H1 (cell line): ENCODE data around the gene RAVER2. TPM values are rescaled to one million over a fixed set of nuclear protein-coding genes. Genes with fewer than 3 reads are reported as not detected.

ENCODE experiments used
- CTCF ChIA-PET: fragments of 300-600 bp; sonication (Branson Sonifier 250); formaldehyde crosslinking; loops from one replicate; lab custom pipeline; 2021; ENCODE audit not compliant: partially characterized antibody; lab: Charles Lee
- POLR2A ChIA-PET: fragments of 300-600 bp; sonication (Branson Sonifier 250); formaldehyde crosslinking; loops from one replicate; lab custom pipeline; 2021; ENCODE audit warnings: inconsistent platforms; ENCODE audit not compliant: partially characterized antibody; lab: Charles Lee
- DNase-seq, 2 experiments: peaks; one replicate each; pipeline versions ENCODE4 v3.0.0 to v3.0.0-alpha.2; 2010 to 2022; ENCODE audit warnings: low spot score in 2 of 2, low read depth in 1 of 2, mixed read lengths in 1 of 2
- FAIRE-seq: peaks from 2 replicates; lab custom pipeline; 2011; peaks lifted over from hg19 to GRCh38; lab: Jason Lieb, UNC
- H2AFZ ChIP-seq: 2 replicates; pipeline ENCODE4 v1.8.1; 2012; ENCODE audit warnings: low read length, inconsistent platforms
- H2AK5ac ChIP-seq: 2 replicates; pipeline ENCODE4 v1.6.1; 2013; ENCODE audit warnings: low read depth, low read length
- H2BK120ac ChIP-seq: replicated peaks from 2 replicates; pipeline ENCODE3; 2013; ENCODE audit warnings: low read depth, low read length, inconsistent platforms
- H2BK12ac ChIP-seq: 2 replicates; pipeline ENCODE4 v1.6.1; 2013; ENCODE audit warnings: low read depth, low read length
- H2BK15ac ChIP-seq: 2 replicates; pipeline ENCODE4 v1.6.1; 2013; ENCODE audit warnings: low read length
- H2BK20ac ChIP-seq: 2 replicates; pipeline ENCODE4 v1.6.1; 2013; ENCODE audit warnings: low read length
- H2BK5ac ChIP-seq: 2 replicates; pipeline ENCODE4 v1.6.1; 2013; ENCODE audit warnings: low read depth, low read length
- H3K14ac ChIP-seq: 2 replicates; pipeline ENCODE4 v1.6.1; 2013; ENCODE audit warnings: inconsistent platforms; ENCODE audit not compliant: insufficient read length
- H3K18ac ChIP-seq: 2 replicates; pipeline ENCODE4 v1.6.1; 2013; ENCODE audit warnings: low read length; ENCODE audit errors: extremely low read depth
- H3K23ac ChIP-seq: 2 replicates; pipeline ENCODE4 v1.6.1; 2013; ENCODE audit warnings: inconsistent platforms; ENCODE audit not compliant: insufficient read length
- H3K23me2 ChIP-seq: 2 replicates; pipeline ENCODE4 v1.6.1; 2013; ENCODE audit warnings: low read depth, low read length
- H3K27ac ChIP-seq: 2 replicates; pipeline ENCODE4 v1.6.1; 2011; ENCODE audit warnings: low read depth, low read length, inconsistent platforms
- H3K27me3 ChIP-seq, 4 experiments: replicated peaks in 1 of 4; 1 replicate in 1 of 4; 2 replicates in 3 of 4; pipeline versions ENCODE4 v1.6.1 to v1.8.1; 2011 to 2013; ENCODE audit warnings: low read length in 3 of 4, mild to moderate bottlenecking in 3 of 4, inconsistent platforms in 2 of 4, mixed read lengths in 2 of 4, moderate library complexity in 1 of 4; ENCODE audit not compliant: control insufficient read depth in 3 of 4, insufficient read depth in 3 of 4; ENCODE audit errors: extremely low read depth in 1 of 4
- H3K36me3 ChIP-seq, 4 experiments: 2 replicates each; pipeline versions ENCODE4 v1.6.1 to v1.8.1; 2011 to 2013; ENCODE audit warnings: mild to moderate bottlenecking in 4 of 4, low read length in 3 of 4, moderate library complexity in 2 of 4, control low read depth in 1 of 4, inconsistent platforms in 1 of 4; ENCODE audit not compliant: insufficient read depth in 4 of 4, control insufficient read depth in 2 of 4
- H3K4ac ChIP-seq: replicated peaks from 2 replicates; pipeline ENCODE3; 2013; ENCODE audit warnings: low read length, low read depth, mixed read lengths, inconsistent platforms; ENCODE audit not compliant: insufficient read length
- H3K4me1 ChIP-seq, 4 experiments: replicated peaks in 1 of 4; 1 replicate in 1 of 4; 2 replicates in 3 of 4; pipeline versions ENCODE4 v1.6.1 to v1.8.1; 2011 to 2013; ENCODE audit warnings: low read length in 3 of 4, inconsistent platforms in 2 of 4, mixed read lengths in 1 of 4; ENCODE audit not compliant: insufficient read depth in 4 of 4, control insufficient read depth in 3 of 4
- H3K4me2 ChIP-seq, 2 experiments: 2 replicates each; pipeline versions ENCODE4 v1.6.1 to v1.8.1; 2011 to 2013; ENCODE audit warnings: low read depth in 2 of 2, low read length in 2 of 2, control low read depth in 1 of 2, inconsistent platforms in 1 of 2, mild to moderate bottlenecking in 1 of 2; ENCODE audit not compliant: insufficient read depth in 1 of 2
- H3K4me3 ChIP-seq, 4 experiments: fragments of 200-600, 300-600 bp in 1 of 4; sonication (generic), shearing (Covaris generic), sonication (Bioruptor Twin) in 1 of 4; 2 replicates each; pipeline versions ENCODE4 v1.5.1 to v1.8.1; 2011 to 2016; ENCODE audit warnings: low read length in 4 of 4, low read depth in 3 of 4, control low read depth in 2 of 4, inconsistent platforms in 2 of 4, mild to moderate bottlenecking in 2 of 4, mixed read lengths in 1 of 4, moderate library complexity in 1 of 4; ENCODE audit not compliant: insufficient read depth in 2 of 4; ENCODE audit errors: extremely low read depth in 1 of 4
- H3K56ac ChIP-seq: replicated peaks from 2 replicates; pipeline ENCODE3; 2013; ENCODE audit warnings: low read depth, mild to moderate bottlenecking, mixed read lengths, low read length, inconsistent platforms; ENCODE audit not compliant: insufficient read length
- H3K79me1 ChIP-seq: 2 replicates; pipeline ENCODE4 v1.6.1; 2013; ENCODE audit warnings: low read depth, low read length, control low read depth
- H3K79me2 ChIP-seq, 2 experiments: 2 replicates each; pipeline versions ENCODE4 v1.6.1 to v1.8.1; 2012 to 2013; ENCODE audit warnings: low read length in 2 of 2, mild to moderate bottlenecking in 2 of 2, inconsistent platforms in 1 of 2; ENCODE audit not compliant: insufficient read depth in 2 of 2, control insufficient read depth in 1 of 2
- H3K9ac ChIP-seq, 4 experiments: replicated peaks in 1 of 4; 1 replicate in 1 of 4; 2 replicates in 3 of 4; pipeline versions ENCODE4 v1.6.1 to v1.8.1; 2011 to 2013; ENCODE audit warnings: low read depth in 3 of 4, low read length in 3 of 4, control low read depth in 2 of 4, mild to moderate bottlenecking in 2 of 4, moderate library complexity in 2 of 4, inconsistent platforms in 1 of 4; ENCODE audit errors: extremely low read depth in 1 of 4
- H3K9me3 ChIP-seq, 2 experiments: 2 replicates each; pipeline versions ENCODE4 v1.6.1 to v1.8.1; 2012 to 2013; ENCODE audit warnings: mild to moderate bottlenecking in 2 of 2, moderate library complexity in 2 of 2, control low read depth in 1 of 2, inconsistent platforms in 1 of 2, low read depth in 1 of 2, low read length in 1 of 2, mixed read lengths in 1 of 2; ENCODE audit not compliant: insufficient read depth in 2 of 2
- H4K20me1 ChIP-seq, 2 experiments: replicated peaks in 1 of 2; 2 replicates each; pipeline versions ENCODE3 to v1.8.1; 2011 to 2013; ENCODE audit warnings: inconsistent platforms in 2 of 2, low read length in 2 of 2, mild to moderate bottlenecking in 1 of 2; ENCODE audit not compliant: insufficient read depth in 2 of 2, control insufficient read depth in 1 of 2
- H4K5ac ChIP-seq: 2 replicates; pipeline ENCODE4 v1.6.1; 2013; ENCODE audit warnings: low read length, low read depth, mixed read lengths, inconsistent platforms; ENCODE audit not compliant: insufficient read length
- H4K8ac ChIP-seq: 2 replicates; pipeline ENCODE4 v1.8.0; 2013; ENCODE audit warnings: mild to moderate bottlenecking, moderate library complexity, low read length, inconsistent platforms; ENCODE audit not compliant: insufficient read depth; ENCODE audit errors: extremely low read depth
- H4K91ac ChIP-seq: replicated peaks from 2 replicates; pipeline ENCODE3; 2013; ENCODE audit warnings: low read length, mixed read lengths, inconsistent platforms; ENCODE audit not compliant: insufficient read length
- BACH1 ChIP-seq: IDR thresholded peaks from 2 replicates; pipeline ENCODE4 v1.6.1; 2012; ENCODE audit warnings: low read length, improper control_type of control experiment
- BCL11A ChIP-seq, 2 experiments: IDR thresholded peaks; one replicate each; pipeline ENCODE4 v1.6.1; 2011; ENCODE audit warnings: low read depth in 2 of 2, low read length in 2 of 2, mild to moderate bottlenecking in 2 of 2
- BRCA1 ChIP-seq: IDR thresholded peaks from 2 replicates; pipeline ENCODE4 v1.6.1; 2012; ENCODE audit warnings: low read depth, low read length, improper control_type of control experiment
- CEBPB ChIP-seq: IDR thresholded peaks from 2 replicates; pipeline ENCODE4 v1.6.1; 2012; ENCODE audit warnings: low read depth, low read length
- CHD1 ChIP-seq: IDR thresholded peaks from 2 replicates; pipeline ENCODE4 v1.6.1; 2012; ENCODE audit warnings: low read depth, low read length, improper control_type of control experiment
- EGR1 ChIP-seq: IDR thresholded peaks from 2 replicates; pipeline ENCODE4 v1.6.1; 2011; ENCODE audit warnings: low read depth, low read length, borderline replicate concordance
- JUN ChIP-seq: IDR thresholded peaks from 2 replicates; pipeline ENCODE4 v1.6.1; 2011; ENCODE audit warnings: low read depth, mild to moderate bottlenecking, improper control_type of control experiment, low read length
- KDM1A ChIP-seq: fragments of 200-600, 300-600 bp; sonication (generic); IDR thresholded peaks from 2 replicates; pipeline ENCODE4 v1.7.1; 2016; ENCODE audit warnings: mild to moderate bottlenecking, low read length, borderline replicate concordance
- KDM4A ChIP-seq: IDR thresholded peaks from one replicate; pipeline ENCODE4 v1.7.1; 2012; ENCODE audit warnings: low read depth, mild to moderate bottlenecking, moderate library complexity, low read length, inconsistent platforms; ENCODE audit not compliant: severe bottlenecking
- POLR2AphosphoS5 ChIP-seq: IDR thresholded peaks from 2 replicates; pipeline ENCODE4 v1.6.1; 2011; ENCODE audit warnings: low read depth, low read length
- POU5F1 ChIP-seq: IDR thresholded peaks from 2 replicates; pipeline ENCODE4 v1.6.1; 2011; ENCODE audit warnings: low read depth, mild to moderate bottlenecking, low read length, moderate library complexity
- RXRA ChIP-seq: IDR thresholded peaks from 2 replicates; pipeline ENCODE4 v1.6.1; 2011; ENCODE audit warnings: low read depth, mild to moderate bottlenecking, low read length, moderate library complexity; ENCODE audit not compliant: insufficient read depth
- SIX5 ChIP-seq: IDR thresholded peaks from 2 replicates; pipeline ENCODE4 v1.6.1; 2011; ENCODE audit warnings: mild to moderate bottlenecking, low read depth, low read length
- SRF ChIP-seq: IDR thresholded peaks from 2 replicates; pipeline ENCODE4 v1.6.1; 2011; ENCODE audit warnings: mild to moderate bottlenecking, low read depth, low read length, moderate library complexity
- SUZ12 ChIP-seq: fragments of 200-600 bp; sonication (generic); IDR thresholded peaks from 2 replicates; pipeline ENCODE4 v1.6.1; 2012; ENCODE audit warnings: mild to moderate bottlenecking, inconsistent platforms, low read length, moderate library complexity, mixed read lengths
- YY1 ChIP-seq: IDR thresholded peaks from 2 replicates; pipeline ENCODE4 v1.6.1; 2011; ENCODE audit warnings: low read depth, mild to moderate bottlenecking, low read length
- WGBS, 2 experiments: shearing (Covaris generic) in 1 of 2; methylation state at CpG; one replicate each; pipeline versions ENCODE4 v1.1.6 to v1.1.7; 2013 to 2015; ENCODE audit warnings: low lambda C conversion rate in 2 of 2, mixed read lengths in 2 of 2, inconsistent platforms in 1 of 2, low coverage in 1 of 2, missing lambda C conversion rate in 1 of 2; ENCODE audit not compliant: insufficient replicate concordance in 2 of 2, insufficient coverage in 1 of 2, insufficient read length in 1 of 2; ENCODE audit errors: extremely low coverage in 1 of 2, missing lambda C conversion rate in 1 of 2; 5-methylcytosine and 5-hydroxymethylcytosine counted together
- polyA plus RNA-seq, 7 experiments: library from polyadenylated mRNA; depleted of rRNA in 3 of 7; stranded (reverse) in 5 of 7; unstranded in 2 of 7; fragments of >200 nt in 5 of 7; fragments of 200-250 nt in 2 of 7; gene quantifications; 1 replicate in 5 of 7; 2 replicates in 1 of 7; 4 replicates in 1 of 7; pipeline versions ENCODE4 v1.2.1 to v1.2.3, GENCODE V29; 2011 to 2013; ENCODE audit warnings: missing spikeins in 2 of 7, mixed read lengths in 2 of 7
- total RNA-seq: library from RNA; stranded (reverse); fragmentation: NEBNext Ultra II Directional; extraction: Animal tissue kit (Norgen Biotek cat#: 25700); gene quantifications from 2 replicates; pipeline ENCODE4 v1.2.1, GENCODE V29; 2021

The RAVER2 gene
- total and polyA plus RNA-seq, 2 of the 8 experiments (the other 6 are each of a cell fraction or from before 2014, with no cell fraction given), result 10.5 to 19.5 TPM

DNA sequence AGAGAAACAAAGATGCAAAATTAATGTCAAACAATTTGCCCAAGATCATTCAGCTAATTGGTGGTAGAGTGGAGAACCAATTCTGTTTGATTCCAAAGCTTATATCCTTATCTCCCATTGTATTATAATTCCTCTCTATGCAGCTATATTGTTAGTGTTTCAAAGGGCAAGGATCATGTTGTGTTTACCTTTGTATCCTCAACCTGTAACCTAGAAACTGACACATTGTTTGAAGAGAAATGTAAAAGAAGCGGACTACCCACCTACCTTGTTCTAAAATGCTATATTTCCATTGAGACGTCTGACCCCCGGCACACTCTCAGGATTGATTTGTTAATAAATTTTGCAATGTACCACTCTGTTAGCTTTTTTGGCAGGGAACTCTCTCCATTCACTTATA is 9.3 kb downstream of the RAVER2 start:
- no peak overlapping the region for H3K18ac ChIP-seq
- no peak overlapping the region for H2BK20ac ChIP-seq
- H2BK12ac ChIP-seq, result no peak overlapping the region
- H3K23ac ChIP-seq, result no peak overlapping the region
- no peak overlapping the region for H2BK5ac ChIP-seq
- H3K4ac ChIP-seq, result no peak overlapping the region
- no peak overlapping the region for H3K4me2 ChIP-seq
- H3K9ac ChIP-seq, result no peak overlapping the region
- FAIRE-seq (no peak), DNase-seq (no peak)
- POLR2A ChIA-PET, result interaction anchor here (0.6 to 1.7 kb wide), 3 partner anchors 8 to 931 kb away, joined by 3 to 4 read pairs (median 3); no protein-coding TSS in a partner anchor
- H3K23me2 ChIP-seq, result no peaks in the 10 kb centered on the region
- H2BK15ac ChIP-seq, result no peak overlapping the region
- 87% methylated on average over 3 of the region's 3 CpGs; no CpG with 5 or more reads in 1 of the 2 experiments for WGBS, 2 experiments
- 0 out of 8 replicates have a peak, but pooled peaks cover 0 to 3% (median 0%) of the 10 kb centered on the region in 4 experiments for H3K36me3 ChIP-seq
- no peak overlapping the region for H4K91ac ChIP-seq
- H2BK120ac ChIP-seq, result no peak overlapping the region
- no peak overlapping the region for H2AFZ ChIP-seq
- no peak overlapping the region for H3K14ac ChIP-seq
- no peaks in the 10 kb centered on the region; a peak in 2 of 4 replicates for H3K9me3 ChIP-seq
- H3K4me3 ChIP-seq, result no peak overlapping the region
- no peak overlapping the region for H2AK5ac ChIP-seq
- no peak overlapping the region for H3K27ac ChIP-seq
- H3K4me1 ChIP-seq, result no peaks in the 10 kb centered on the region; a peak in 1 of 7 replicates
- H3K27me3 ChIP-seq, result no peaks in the 10 kb centered on the region
- no peaks in the 10 kb centered on the region for H4K20me1 ChIP-seq
- CTCF ChIA-PET, result interaction anchor here (0.8 to 1.3 kb wide), 2 partner anchors 8 to 12 kb away, joined by 3 to 4 read pairs; no protein-coding TSS in a partner anchor
- no peak overlapping the region for H4K8ac ChIP-seq
- peaks cover 5% of the 10 kb centered on the region; the same call in 1 of the 2 replicates for H3K79me1 ChIP-seq
- H3K79me2 ChIP-seq, result peaks cover 0 to 65% of the 10 kb centered on the region in 2 experiments; a peak in 2 of 4 replicates
- H4K5ac ChIP-seq, result no peak overlapping the region
- no peak overlapping the region for H3K56ac ChIP-seq
- no peak for TF ChIP-seq BCL11A (IDR thresholded peaks at IDR 0.05; ENCODE audit: low read depth in 2 of 2, low read length in 2 of 2)
- TF ChIP-seq POLR2AphosphoS5, result no peak
- no peak for TF ChIP-seq KDM4A
- no peak for TF ChIP-seq YY1
- TF ChIP-seq JUN, result no peak
- TF ChIP-seq RXRA, result no peak
- no peak for TF ChIP-seq SRF
- TF ChIP-seq EGR1, result no peak
- TF ChIP-seq BRCA1, result no peak
- TF ChIP-seq SUZ12, result no peak
- no peak for TF ChIP-seq SIX5
- no peak for TF ChIP-seq BACH1
- no peak for TF ChIP-seq CHD1
- no peak for TF ChIP-seq CEBPB
- no peak for TF ChIP-seq KDM1A
- TF ChIP-seq POU5F1, result no peak
